Nephron (organoid): ENCODE measurements around the gene SMYD3.
"Not testable (repeated sequence)": the region's sequence is repeated elsewhere in the genome, so short reads cannot be mapped to it uniquely, and the experiment has no call there.

Source experiments
- H3K27ac Mint-ChIP-seq, 3 experiments: 2 replicates each; pipeline ENCODE4 v1.8.0; 2020; ENCODE audit warnings: mixed read lengths in 3 of 3, mild to moderate bottlenecking in 2 of 3, moderate library complexity in 1 of 3
- H3K27me3 Mint-ChIP-seq: 2 replicates; pipeline ENCODE4 v1.8.0; 2021; ENCODE audit warnings: low read depth, mild to moderate bottlenecking, moderate library complexity, mixed read lengths
- H3K36me3 Mint-ChIP-seq: 2 replicates; pipeline ENCODE4 v1.8.0; 2020; ENCODE audit warnings: low read depth, mixed read lengths
- H3K4me1 Mint-ChIP-seq: 2 replicates; pipeline ENCODE4 v1.8.0; 2020; ENCODE audit warnings: mixed read lengths
- H3K4me3 Mint-ChIP-seq, 3 experiments: 2 replicates each; pipeline ENCODE4 v1.8.0; 2020; ENCODE audit warnings: mild to moderate bottlenecking in 3 of 3, mixed read lengths in 3 of 3, moderate library complexity in 2 of 3
- H3K9me3 Mint-ChIP-seq: 2 replicates; pipeline ENCODE4 v1.8.0; 2020; ENCODE audit warnings: mixed read lengths
- TF ChIP-seq, protein P1 (sequence below), 3 experiments: fragments of 200-600 bp; sonication (generic); IDR thresholded peaks; one replicate each; pipeline ENCODE4 v1.5.0; 2021; ENCODE audit warnings: antibody characterized with exemption in 3 of 3; ENCODE audit not compliant: unreplicated experiment in 3 of 3

Gene SMYD3

DNA sequence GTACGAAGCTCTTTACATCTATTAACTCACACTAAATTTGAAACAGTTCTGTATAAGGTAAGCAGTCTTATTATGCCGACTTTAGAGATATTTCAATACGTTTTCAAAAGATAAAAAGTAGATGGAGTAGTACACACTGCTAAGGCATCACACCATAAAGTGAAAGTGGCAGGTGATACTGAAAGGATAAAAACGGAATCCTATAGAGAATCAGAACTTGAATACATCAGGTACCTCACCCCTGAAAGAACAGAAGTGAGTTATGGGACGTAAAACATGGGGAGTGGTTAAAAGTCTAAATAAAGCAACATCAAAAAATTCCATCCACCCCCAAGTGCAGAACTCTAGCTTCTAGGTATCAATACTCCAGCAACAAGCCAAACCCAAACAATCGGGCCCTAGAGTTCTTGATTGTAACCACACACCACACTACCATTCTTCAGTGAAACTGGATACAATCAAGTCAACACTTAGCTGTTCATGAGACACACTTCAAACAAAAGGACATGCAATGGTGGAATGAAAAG, 142.6 kb downstream of the SMYD3 start:
- TF ChIP-seq, protein P1, sequence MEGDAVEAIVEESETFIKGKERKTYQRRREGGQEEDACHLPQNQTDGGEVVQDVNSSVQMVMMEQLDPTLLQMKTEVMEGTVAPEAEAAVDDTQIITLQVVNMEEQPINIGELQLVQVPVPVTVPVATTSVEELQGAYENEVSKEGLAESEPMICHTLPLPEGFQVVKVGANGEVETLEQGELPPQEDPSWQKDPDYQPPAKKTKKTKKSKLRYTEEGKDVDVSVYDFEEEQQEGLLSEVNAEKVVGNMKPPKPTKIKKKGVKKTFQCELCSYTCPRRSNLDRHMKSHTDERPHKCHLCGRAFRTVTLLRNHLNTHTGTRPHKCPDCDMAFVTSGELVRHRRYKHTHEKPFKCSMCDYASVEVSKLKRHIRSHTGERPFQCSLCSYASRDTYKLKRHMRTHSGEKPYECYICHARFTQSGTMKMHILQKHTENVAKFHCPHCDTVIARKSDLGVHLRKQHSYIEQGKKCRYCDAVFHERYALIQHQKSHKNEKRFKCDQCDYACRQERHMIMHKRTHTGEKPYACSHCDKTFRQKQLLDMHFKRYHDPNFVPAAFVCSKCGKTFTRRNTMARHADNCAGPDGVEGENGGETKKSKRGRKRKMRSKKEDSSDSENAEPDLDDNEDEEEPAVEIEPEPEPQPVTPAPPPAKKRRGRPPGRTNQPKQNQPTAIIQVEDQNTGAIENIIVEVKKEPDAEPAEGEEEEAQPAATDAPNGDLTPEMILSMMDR (IDR thresholded peaks at IDR 0.05; ENCODE audit: unreplicated experiment in 3 of 3) = no peak
- H3K4me1 Mint-ChIP-seq = no peaks in the 10 kb centered on the region
- H3K27me3 Mint-ChIP-seq = no peaks in the 10 kb centered on the region
- peaks cover 22% of the 10 kb centered on the region for H3K36me3 Mint-ChIP-seq
- no peak overlapping the region for H3K4me3 Mint-ChIP-seq
- H3K27ac Mint-ChIP-seq = no peak overlapping the region
- H3K9me3 Mint-ChIP-seq = peaks cover 23% of the 10 kb centered on the region

DNA sequence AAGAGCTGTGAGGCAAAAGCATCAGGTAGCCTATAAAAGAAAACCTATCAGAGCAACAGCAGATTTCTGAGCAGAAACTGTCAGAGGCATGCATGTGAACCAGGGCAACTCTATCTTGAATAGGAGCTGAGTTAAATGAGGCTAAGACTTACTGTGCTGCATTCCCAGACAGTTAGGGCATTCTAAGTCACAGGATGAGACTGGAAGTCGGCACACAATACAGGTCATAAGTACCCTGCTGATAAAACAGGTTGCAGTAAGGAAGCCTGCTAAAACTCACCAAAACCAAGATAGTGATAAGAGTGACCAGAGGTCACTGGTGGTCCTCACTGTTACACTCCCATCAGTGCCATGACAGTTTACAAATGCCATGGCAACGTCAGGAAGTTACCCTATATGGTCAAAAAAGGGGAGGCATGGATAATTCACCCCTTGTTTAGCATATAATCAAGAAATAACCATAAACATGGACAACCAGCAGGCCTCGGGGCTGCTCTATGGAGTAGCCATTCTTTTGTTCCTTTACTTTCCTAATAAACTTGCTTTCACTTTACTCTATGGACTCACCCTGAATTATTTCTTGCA, 150.0 kb downstream of the SMYD3 start:
- peaks cover 22% of the 10 kb centered on the region for H3K36me3 Mint-ChIP-seq
- not testable (repeated sequence) for H3K4me3 Mint-ChIP-seq, H3K27ac Mint-ChIP-seq, H3K27me3 Mint-ChIP-seq
- peaks cover 56% of the 10 kb centered on the region for H3K9me3 Mint-ChIP-seq
- H3K4me1 Mint-ChIP-seq = peaks cover 15% of the 10 kb centered on the region

DNA sequence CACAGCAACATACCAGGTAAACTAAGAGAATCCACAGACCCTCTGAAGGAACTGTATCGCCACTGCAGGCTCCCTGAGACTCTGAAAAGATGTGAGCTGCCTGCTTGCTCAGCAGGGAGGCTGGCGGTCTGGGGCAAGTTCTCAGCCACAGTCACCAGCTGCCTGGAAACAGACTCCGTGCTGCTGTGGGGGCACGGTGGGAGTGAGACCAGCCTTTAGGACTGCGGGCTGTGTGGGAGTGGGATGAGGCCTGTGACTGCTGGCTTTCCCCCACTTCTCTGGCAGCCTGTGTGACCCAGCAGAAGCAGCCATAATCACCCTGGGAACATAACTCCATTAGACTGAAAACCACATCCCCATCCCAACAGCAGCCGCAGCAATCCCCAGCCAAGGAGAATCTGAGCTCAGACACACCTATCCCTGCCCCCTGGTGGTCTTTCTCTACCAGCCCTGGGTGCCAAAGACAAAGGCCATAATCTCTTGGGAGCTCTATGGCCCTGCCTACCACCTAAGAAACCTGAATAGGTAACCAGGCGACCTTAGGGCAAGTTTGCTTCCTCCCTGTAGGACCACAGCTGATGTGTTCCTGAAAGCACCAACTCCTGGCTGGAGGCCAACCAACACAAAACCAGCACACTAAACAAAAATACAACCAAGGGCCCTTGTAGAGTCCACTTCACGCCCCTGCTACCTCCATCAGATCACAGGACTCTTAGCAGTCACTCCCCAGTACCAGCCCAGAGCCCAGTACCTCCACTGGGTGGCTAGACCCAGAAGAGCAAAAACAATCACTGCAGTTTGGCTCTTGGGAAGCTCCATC, 151.5 kb downstream of the SMYD3 start:
- H3K27ac Mint-ChIP-seq = peak overlapping the region in 2 of 3 experiments; percentile 33 to 68
- peaks cover 42% of the 10 kb centered on the region for H3K9me3 Mint-ChIP-seq
- H3K27me3 Mint-ChIP-seq = no peaks in the 10 kb centered on the region
- peaks cover 15% of the 10 kb centered on the region for H3K4me1 Mint-ChIP-seq
- H3K4me3 Mint-ChIP-seq = peak overlapping the region in 1 of 3 experiments; percentile 15
- peaks cover 10% of the 10 kb centered on the region for H3K36me3 Mint-ChIP-seq
- TF ChIP-seq, protein P1 (IDR thresholded peaks at IDR 0.05; ENCODE audit: unreplicated experiment in 3 of 3) = no peak

DNA sequence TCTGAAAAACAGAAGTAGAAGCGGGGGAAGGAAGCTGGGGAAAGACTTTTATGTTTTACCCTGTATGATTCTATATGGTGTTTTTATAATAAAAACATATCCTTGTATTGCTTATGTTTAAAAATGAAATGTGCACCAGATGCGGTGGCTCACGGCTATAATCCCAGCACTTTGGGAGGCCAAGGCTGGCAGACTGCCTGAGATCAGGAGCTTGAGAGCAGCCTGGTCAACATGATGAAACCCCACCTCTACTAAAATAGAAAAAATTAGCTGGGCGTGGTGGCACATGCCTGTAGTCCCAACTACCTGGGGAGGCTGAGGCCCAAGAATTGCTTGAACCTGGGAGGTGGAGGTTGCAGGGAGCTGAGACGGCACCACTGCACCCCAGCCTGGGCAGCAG, 155.4 kb downstream of the SMYD3 start:
- TF ChIP-seq, protein P1 (IDR thresholded peaks at IDR 0.05; ENCODE audit: unreplicated experiment in 3 of 3) = no peak
- H3K9me3 Mint-ChIP-seq = peaks cover 7% of the 10 kb centered on the region
- H3K27me3 Mint-ChIP-seq = no peaks in the 10 kb centered on the region
- H3K27ac Mint-ChIP-seq = no peak overlapping the region
- H3K4me3 Mint-ChIP-seq = no peak overlapping the region
- H3K4me1 Mint-ChIP-seq = peaks cover 15% of the 10 kb centered on the region
- H3K36me3 Mint-ChIP-seq = peaks cover 5% of the 10 kb centered on the region

DNA sequence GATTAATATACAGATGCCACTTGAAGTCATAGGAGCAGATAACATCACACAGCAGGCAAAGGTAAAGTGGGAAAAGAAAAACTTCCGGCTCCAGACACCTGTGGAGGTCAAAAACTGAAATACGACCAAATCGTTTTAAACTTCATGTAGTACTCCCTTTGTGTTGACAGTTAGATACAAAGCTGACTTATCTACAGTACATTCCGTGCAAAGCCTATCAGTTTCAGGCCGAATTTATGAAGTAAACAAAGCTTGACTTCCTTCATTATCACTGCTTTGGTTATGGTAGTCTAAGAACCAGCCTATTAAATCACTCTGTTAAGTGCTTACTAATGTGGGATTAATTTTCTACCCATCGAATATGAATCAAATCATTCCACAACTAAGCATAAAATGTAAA, 156.3 kb downstream of the SMYD3 start:
- no peaks in the 10 kb centered on the region for H3K27me3 Mint-ChIP-seq
- peaks cover 15% of the 10 kb centered on the region for H3K4me1 Mint-ChIP-seq
- TF ChIP-seq, protein P1 (IDR thresholded peaks at IDR 0.05; ENCODE audit: unreplicated experiment in 3 of 3) = no peak
- H3K9me3 Mint-ChIP-seq = no peaks in the 10 kb centered on the region
- H3K36me3 Mint-ChIP-seq = no peaks in the 10 kb centered on the region
- H3K27ac Mint-ChIP-seq = no peak overlapping the region
- H3K4me3 Mint-ChIP-seq = no peak overlapping the region

DNA sequence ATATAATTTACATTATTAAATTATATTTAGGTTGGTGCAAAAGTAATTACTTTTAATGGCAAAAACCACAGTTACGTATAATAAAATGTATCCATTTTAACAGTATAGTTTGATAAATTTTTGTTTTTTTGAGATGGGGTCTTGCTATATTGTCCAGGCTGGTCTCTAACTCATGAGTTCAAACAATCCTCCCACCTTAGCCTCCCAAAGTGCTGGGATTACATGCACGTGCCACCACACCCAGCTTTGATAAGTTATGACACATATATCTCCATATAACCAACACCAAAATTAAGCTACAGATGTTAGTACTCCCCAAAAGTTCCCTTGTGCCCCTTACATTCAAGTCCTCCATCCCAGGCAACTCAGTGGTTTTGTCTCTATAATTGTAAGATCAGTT, 163.1 kb downstream of the SMYD3 start:
- Mint-ChIP-seq H3K36me3 (no peaks in the 10 kb centered on the region), H3K27ac (no peak overlapping the region), H3K27me3 (no peaks in the 10 kb centered on the region), H3K4me1 (no peaks in the 10 kb centered on the region), H3K9me3 (no peaks in the 10 kb centered on the region), H3K4me3 (no peak overlapping the region)
- TF ChIP-seq, protein P1 (IDR thresholded peaks at IDR 0.05; ENCODE audit: unreplicated experiment in 3 of 3) = no peak
